ENCODE data around the gene SNX19. TPM values are rescaled to one million over a fixed set of nuclear protein-coding genes. Genes with fewer than 3 reads are reported as not detected.
A peak's percentile ranks its signal among the peaks of the same experiment; 100 is the strongest.

SNX19 gene
- polyA plus RNA-seq, 1 of the 3 experiments (the other 2 are of a cell fraction): 16.6 TPM

DNA sequence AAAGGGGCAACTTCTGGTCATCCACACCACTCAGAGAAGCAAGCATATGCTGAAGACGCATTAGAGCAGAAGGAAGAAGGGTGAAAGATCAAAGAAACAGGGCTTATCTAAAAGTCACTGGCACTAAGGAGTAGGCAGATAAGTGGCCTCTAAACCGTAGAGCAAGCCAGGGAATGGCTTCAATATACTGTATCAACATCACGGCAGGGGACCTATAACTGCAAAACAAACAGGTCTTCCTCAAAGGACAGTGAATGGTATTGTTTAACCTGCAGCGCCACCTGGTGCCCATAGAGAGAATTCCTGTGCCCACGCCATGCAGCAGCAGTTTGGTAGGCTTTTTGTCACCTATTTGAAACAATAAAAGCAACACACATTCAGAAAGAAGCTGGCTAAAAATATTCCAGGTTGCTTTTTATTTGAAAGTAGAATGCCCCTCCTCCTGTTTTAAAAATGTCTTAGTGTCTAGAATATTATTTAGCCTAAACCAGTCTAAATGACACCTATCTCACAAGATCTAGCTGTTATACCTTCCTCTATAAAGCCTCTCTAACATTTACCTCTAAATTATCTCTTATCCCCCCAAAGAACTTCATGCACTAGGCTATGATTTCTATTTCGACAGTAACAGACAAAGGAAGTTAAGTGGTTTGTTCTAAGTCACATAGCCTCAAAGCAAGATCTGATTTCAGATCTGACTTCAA lies 21.8 kb downstream of the SNX19 start:
- Histone ChIP-seq H3K36me3 (replicated peaks in 1 of 2; ENCODE audit: control insufficient read depth in 1 of 2, insufficient read depth in 2 of 2, low read length in 1 of 2) (peaks cover 51 to 82% of the 10 kb centered on the region in 2 experiments), H3K9me3 (no peaks in the 10 kb centered on the region), H3K9me2 (no peaks in the 10 kb centered on the region), H3K79me2 (ENCODE audit: insufficient read depth) (peaks cover 3% of the 10 kb centered on the region; the same call in 1 of the 2 replicates), H3F3A (replicated peaks; ENCODE audit: insufficient read depth) (no peaks in the 10 kb centered on the region), H3K4me2 (no peak overlapping the region), H2AFZ (ENCODE audit: low read depth) (no peak overlapping the region), H4K20me1 (ENCODE audit: insufficient read depth) (peaks cover 3% of the 10 kb centered on the region; the same call in 1 of the 2 replicates), H3K4me3 (ENCODE audit: low read depth in 2 of 2, low read length in 1 of 2) (no peak overlapping the region; a peak in 1 of 4 replicates), H3K27me3 (ENCODE audit: insufficient read depth) (no peaks in the 10 kb centered on the region), H3K27ac (ENCODE audit: low read depth in 2 of 2, low read length in 1 of 2) (no peak overlapping the region), H3K4me1 (ENCODE audit: control insufficient read depth in 1 of 2, insufficient read depth in 2 of 2, low read depth in 1 of 2, low read length in 1 of 2) (no peaks in the 10 kb centered on the region; a peak in 1 of 4 replicates), H3K9ac (no peak overlapping the region)
- 22% methylated on average over 6 of the region's 6 CpGs for WGBS (ENCODE audit: low lambda C conversion rate)
- peak; percentile 57 for DNase-seq
- CTCF ChIA-PET: interaction anchor here (0.5 to 4.2 kb wide), 34 partner anchors 8 to 682 kb away, joined by 3 to 68 read pairs (median 5); partner anchors contain the start of genes ADAMTS8 and SNX19
- no peak for TF ChIP-seq POLR2AphosphoS5 (IDR thresholded peaks at IDR 0.05; ENCODE audit: low read depth, low read length)
- TF ChIP-seq RAD21 (IDR thresholded peaks at IDR 0.05; ENCODE audit: low read length): peak; percentile 69
- no peak for TF ChIP-seq FOXM1 (IDR thresholded peaks at IDR 0.05; ENCODE audit: low read depth)
- TF ChIP-seq, protein P1, sequence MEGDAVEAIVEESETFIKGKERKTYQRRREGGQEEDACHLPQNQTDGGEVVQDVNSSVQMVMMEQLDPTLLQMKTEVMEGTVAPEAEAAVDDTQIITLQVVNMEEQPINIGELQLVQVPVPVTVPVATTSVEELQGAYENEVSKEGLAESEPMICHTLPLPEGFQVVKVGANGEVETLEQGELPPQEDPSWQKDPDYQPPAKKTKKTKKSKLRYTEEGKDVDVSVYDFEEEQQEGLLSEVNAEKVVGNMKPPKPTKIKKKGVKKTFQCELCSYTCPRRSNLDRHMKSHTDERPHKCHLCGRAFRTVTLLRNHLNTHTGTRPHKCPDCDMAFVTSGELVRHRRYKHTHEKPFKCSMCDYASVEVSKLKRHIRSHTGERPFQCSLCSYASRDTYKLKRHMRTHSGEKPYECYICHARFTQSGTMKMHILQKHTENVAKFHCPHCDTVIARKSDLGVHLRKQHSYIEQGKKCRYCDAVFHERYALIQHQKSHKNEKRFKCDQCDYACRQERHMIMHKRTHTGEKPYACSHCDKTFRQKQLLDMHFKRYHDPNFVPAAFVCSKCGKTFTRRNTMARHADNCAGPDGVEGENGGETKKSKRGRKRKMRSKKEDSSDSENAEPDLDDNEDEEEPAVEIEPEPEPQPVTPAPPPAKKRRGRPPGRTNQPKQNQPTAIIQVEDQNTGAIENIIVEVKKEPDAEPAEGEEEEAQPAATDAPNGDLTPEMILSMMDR (IDR thresholded peaks at IDR 0.05): peak; percentile 95
- TF ChIP-seq, protein P2, sequence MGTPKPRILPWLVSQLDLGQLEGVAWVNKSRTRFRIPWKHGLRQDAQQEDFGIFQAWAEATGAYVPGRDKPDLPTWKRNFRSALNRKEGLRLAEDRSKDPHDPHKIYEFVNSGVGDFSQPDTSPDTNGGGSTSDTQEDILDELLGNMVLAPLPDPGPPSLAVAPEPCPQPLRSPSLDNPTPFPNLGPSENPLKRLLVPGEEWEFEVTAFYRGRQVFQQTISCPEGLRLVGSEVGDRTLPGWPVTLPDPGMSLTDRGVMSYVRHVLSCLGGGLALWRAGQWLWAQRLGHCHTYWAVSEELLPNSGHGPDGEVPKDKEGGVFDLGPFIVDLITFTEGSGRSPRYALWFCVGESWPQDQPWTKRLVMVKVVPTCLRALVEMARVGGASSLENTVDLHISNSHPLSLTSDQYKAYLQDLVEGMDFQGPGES (IDR thresholded peaks at IDR 0.05; ENCODE audit: low read depth, low read length): 0 out of 2 replicates have a peak, but pooled peaks have one; percentile 6
- TF ChIP-seq SMC3 (IDR thresholded peaks at IDR 0.05; ENCODE audit: low read depth, low read length): peak; percentile 65
- POLR2A ChIA-PET: no interaction called here

DNA sequence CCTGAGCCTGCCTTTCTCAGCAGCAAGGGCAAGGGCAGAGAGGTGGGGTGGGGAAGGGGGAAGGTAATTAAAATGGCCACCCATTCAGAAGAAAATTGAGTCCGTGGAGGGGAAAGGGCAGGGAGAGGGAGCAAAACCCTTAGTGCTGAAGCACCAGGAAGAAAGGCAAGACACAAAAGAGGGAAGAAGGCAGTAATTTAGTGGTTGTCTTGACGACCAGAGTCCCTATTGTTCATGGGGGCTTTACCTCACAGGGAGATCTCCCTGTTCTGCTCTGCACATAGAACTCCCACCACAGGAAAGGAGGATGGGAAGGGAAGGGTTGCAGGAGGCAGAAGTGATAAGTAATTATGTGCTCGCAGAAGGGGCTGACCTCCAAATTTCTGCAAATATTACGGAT lies 23.4 kb downstream of the SNX19 start:
- POLR2A ChIA-PET: no interaction called here
- Histone ChIP-seq H2AFZ (ENCODE audit: low read depth) (no peak overlapping the region), H3K4me1 (ENCODE audit: control insufficient read depth in 1 of 2, insufficient read depth in 2 of 2, low read depth in 1 of 2, low read length in 1 of 2) (no peaks in the 10 kb centered on the region; a peak in 1 of 4 replicates), H3K4me3 (ENCODE audit: low read depth in 2 of 2, low read length in 1 of 2) (no peak overlapping the region), H3K9me2 (no peaks in the 10 kb centered on the region), H3K79me2 (ENCODE audit: insufficient read depth) (peaks cover 3% of the 10 kb centered on the region; the same call in 1 of the 2 replicates), H3K27ac (ENCODE audit: low read depth in 2 of 2, low read length in 1 of 2) (no peak overlapping the region), H4K20me1 (ENCODE audit: insufficient read depth) (peaks cover 3% of the 10 kb centered on the region; the same call in 1 of the 2 replicates), H3K4me2 (no peak overlapping the region), H3K36me3 (replicated peaks in 1 of 2; ENCODE audit: control insufficient read depth in 1 of 2, insufficient read depth in 2 of 2, low read length in 1 of 2) (peaks cover 59 to 82% of the 10 kb centered on the region in 2 experiments), H3K9ac (no peak overlapping the region), H3F3A (replicated peaks; ENCODE audit: insufficient read depth) (no peaks in the 10 kb centered on the region), H3K9me3 (no peaks in the 10 kb centered on the region), H3K27me3 (ENCODE audit: insufficient read depth) (no peaks in the 10 kb centered on the region)
- CTCF ChIA-PET: interaction anchor here (1.3 to 4.2 kb wide), 5 partner anchors 22 to 467 kb away, joined by 3 to 68 read pairs (median 16); partner anchors contain the start of gene SNX19
- TF ChIP-seq, protein P2 (IDR thresholded peaks at IDR 0.05; ENCODE audit: low read depth, low read length): no peak
- no peak for TF ChIP-seq ELF1 (IDR thresholded peaks at IDR 0.05)
- no peak for TF ChIP-seq TCF12 (IDR thresholded peaks at IDR 0.05)
- no peak for TF ChIP-seq EP300 (IDR thresholded peaks at IDR 0.05; ENCODE audit: borderline replicate concordance in 1 of 2, low read depth in 1 of 2, low read length in 1 of 2)
- no peak for TF ChIP-seq MXI1 (IDR thresholded peaks at IDR 0.05; ENCODE audit: low read depth, low read length)
- no peak for TF ChIP-seq GATA2 (CRISPR knock-in tag; IDR thresholded peaks at IDR 0.05)
- TF ChIP-seq, protein P3, sequence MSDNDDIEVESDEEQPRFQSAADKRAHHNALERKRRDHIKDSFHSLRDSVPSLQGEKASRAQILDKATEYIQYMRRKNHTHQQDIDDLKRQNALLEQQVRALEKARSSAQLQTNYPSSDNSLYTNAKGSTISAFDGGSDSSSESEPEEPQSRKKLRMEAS (IDR thresholded peaks at IDR 0.05; ENCODE audit: low read depth): no peak
- WGBS (ENCODE audit: low lambda C conversion rate): 61% methylated on average over 4 of the region's 4 CpGs
- no peak for DNase-seq

Measured in SK-N-SH (cell line).